DND-41 (cell line): ENCODE results near the gene NUP153.
A peak's percentile ranks its signal among the peaks of the same experiment; 100 is the strongest.
"Not testable (repeated sequence)": the region's sequence is repeated elsewhere in the genome, so short reads cannot be mapped to it uniquely, and the experiment has no call there.

Experiments used
- ATAC-seq: fragments of 200-7000 bp; cut with Tn5 transposase; 3 replicates; pipeline ENCODE4 v1.9.1; 2021; ENCODE audit warnings: low read depth; ENCODE audit not compliant: insufficient read depth
- DNase-seq: peaks from one replicate; pipeline ENCODE4 v3.0.0-alpha.2; 2020
- H2AFZ ChIP-seq: 2 replicates; pipeline ENCODE4 v1.6.0; 2012; ENCODE audit warnings: low read depth, low read length
- H3K27ac ChIP-seq: 2 replicates; pipeline ENCODE4 v1.5.1; 2012; ENCODE audit warnings: low read length, inconsistent platforms
- H3K27me3 ChIP-seq: fragments of 200-600 bp; sonication (generic); 2 replicates; pipeline ENCODE4 v1.6.0; 2012; ENCODE audit warnings: low read length, mild to moderate bottlenecking, inconsistent platforms; ENCODE audit not compliant: insufficient read depth, poor library complexity
- H3K36me3 ChIP-seq: 2 replicates; pipeline ENCODE4 v1.5.1; 2012; ENCODE audit warnings: low read length, inconsistent platforms; ENCODE audit not compliant: insufficient read depth
- H3K4me1 ChIP-seq: 2 replicates; pipeline ENCODE4 v1.5.1; 2012; ENCODE audit warnings: mild to moderate bottlenecking, low read length; ENCODE audit not compliant: insufficient read depth
- H3K4me2 ChIP-seq: 2 replicates; pipeline ENCODE4 v1.6.0; 2012; ENCODE audit warnings: mild to moderate bottlenecking, moderate library complexity, low read length, inconsistent platforms; ENCODE audit not compliant: insufficient read depth
- H3K4me3 ChIP-seq, 2 experiments: fragments of 200-600 bp in 1 of 2; shearing (Covaris generic) in 1 of 2; 2 replicates each; pipeline ENCODE4 v1.5.1; 2012 to 2016; ENCODE audit warnings: inconsistent platforms in 2 of 2, low read length in 2 of 2, mild to moderate bottlenecking in 2 of 2, low read depth in 1 of 2, moderate library complexity in 1 of 2
- H3K79me2 ChIP-seq: 2 replicates; pipeline ENCODE4 v1.6.0; 2012; ENCODE audit warnings: low read length, inconsistent platforms; ENCODE audit not compliant: insufficient read depth
- H3K9ac ChIP-seq: 2 replicates; pipeline ENCODE4 v1.6.0; 2012; ENCODE audit warnings: low read depth, mild to moderate bottlenecking, inconsistent platforms, low read length, moderate library complexity
- H3K9me3 ChIP-seq: 2 replicates; pipeline ENCODE4 v1.5.1; 2012; ENCODE audit warnings: low read length, moderate library complexity, mild to moderate bottlenecking, inconsistent platforms; ENCODE audit not compliant: insufficient read depth, severe bottlenecking
- H4K20me1 ChIP-seq: 2 replicates; pipeline ENCODE4 v1.6.0; 2012; ENCODE audit warnings: low read length; ENCODE audit not compliant: insufficient read depth
- EZH2 ChIP-seq: IDR thresholded peaks from 3 replicates; pipeline ENCODE4 v1.6.1; 2012; ENCODE audit warnings: borderline replicate concordance, low read depth, mild to moderate bottlenecking, moderate library complexity, low read length, inconsistent platforms; ENCODE audit not compliant: severe bottlenecking
- TF ChIP-seq, protein P1 (sequence below): IDR thresholded peaks from 2 replicates; pipeline ENCODE4 v1.5.1; 2012; ENCODE audit warnings: borderline replicate concordance, low read length, moderate library complexity, mild to moderate bottlenecking; ENCODE audit not compliant: poor library complexity, severe bottlenecking; ENCODE audit errors: extremely low read depth

The NUP153 gene

DNA sequence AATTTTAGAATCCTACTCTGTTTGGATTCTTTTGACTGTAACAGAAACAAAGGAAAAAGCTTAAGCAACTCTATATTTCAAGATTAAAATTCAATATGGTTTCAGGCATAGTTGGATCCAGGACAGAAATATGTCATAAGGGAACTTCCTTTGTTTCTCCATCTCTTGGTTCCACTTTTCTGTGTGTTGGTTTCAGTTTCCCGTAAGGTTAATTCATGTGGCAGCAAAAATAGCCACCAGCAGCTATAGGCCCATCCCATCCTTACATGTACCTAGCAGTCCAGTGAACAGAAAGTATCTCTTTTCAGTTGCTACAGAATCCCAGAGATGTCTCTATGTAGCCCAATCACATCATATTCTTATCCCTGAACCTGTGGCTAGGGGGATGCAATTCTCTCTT lies 115.4 kb downstream of the NUP153 start:
- Histone ChIP-seq H4K20me1 (no peaks in the 10 kb centered on the region), H3K4me3 (no peak overlapping the region), H3K4me1 (peaks cover 14% of the 10 kb centered on the region), H2AFZ (no peak overlapping the region), H3K9me3 (no peaks in the 10 kb centered on the region), H3K9ac (no peak overlapping the region), H3K27me3 (no peaks in the 10 kb centered on the region), H3K79me2 (no peaks in the 10 kb centered on the region), H3K36me3 (no peaks in the 10 kb centered on the region), H3K27ac (no peak overlapping the region), H3K4me2 (no peak overlapping the region)
- ATAC-seq, result no peak
- TF ChIP-seq EZH2, result no peak
- TF ChIP-seq, protein P1, sequence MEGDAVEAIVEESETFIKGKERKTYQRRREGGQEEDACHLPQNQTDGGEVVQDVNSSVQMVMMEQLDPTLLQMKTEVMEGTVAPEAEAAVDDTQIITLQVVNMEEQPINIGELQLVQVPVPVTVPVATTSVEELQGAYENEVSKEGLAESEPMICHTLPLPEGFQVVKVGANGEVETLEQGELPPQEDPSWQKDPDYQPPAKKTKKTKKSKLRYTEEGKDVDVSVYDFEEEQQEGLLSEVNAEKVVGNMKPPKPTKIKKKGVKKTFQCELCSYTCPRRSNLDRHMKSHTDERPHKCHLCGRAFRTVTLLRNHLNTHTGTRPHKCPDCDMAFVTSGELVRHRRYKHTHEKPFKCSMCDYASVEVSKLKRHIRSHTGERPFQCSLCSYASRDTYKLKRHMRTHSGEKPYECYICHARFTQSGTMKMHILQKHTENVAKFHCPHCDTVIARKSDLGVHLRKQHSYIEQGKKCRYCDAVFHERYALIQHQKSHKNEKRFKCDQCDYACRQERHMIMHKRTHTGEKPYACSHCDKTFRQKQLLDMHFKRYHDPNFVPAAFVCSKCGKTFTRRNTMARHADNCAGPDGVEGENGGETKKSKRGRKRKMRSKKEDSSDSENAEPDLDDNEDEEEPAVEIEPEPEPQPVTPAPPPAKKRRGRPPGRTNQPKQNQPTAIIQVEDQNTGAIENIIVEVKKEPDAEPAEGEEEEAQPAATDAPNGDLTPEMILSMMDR, result no peak
- no peak for DNase-seq

DNA sequence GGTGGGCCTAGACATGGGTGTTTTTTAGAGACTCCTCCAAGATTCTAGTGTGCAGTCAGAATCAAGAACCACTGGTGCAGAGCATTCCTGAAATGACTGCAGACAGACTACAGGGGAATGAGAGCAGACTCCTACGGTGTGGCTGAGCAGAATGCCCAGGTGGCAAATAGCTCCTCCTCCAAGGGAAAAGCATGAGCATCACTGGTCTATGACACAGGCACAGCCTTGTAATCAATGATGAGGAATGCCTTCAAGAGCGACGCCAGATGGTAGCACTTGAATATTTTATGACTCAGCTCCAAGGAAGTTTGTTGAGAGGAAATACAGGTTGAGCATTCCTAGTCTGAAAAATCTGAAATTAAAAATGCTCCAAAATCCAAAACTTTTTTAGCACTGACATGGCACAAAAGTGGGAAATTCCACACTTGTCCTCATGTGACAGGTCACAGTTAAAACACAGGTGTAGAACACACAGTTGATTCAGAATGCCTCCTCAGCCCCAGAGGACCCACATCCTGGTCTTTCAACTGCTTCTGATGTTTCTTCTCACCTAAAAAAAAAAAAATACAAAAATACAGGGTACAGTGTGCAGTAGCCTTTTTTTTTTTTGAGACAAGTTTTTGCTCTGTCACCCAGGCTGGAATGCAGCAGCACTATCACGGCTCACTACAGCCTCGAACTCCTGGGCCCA lies 117.2 kb downstream of the NUP153 start:
- Histone ChIP-seq H2AFZ (no peak overlapping the region), H3K9ac (no peak overlapping the region), H3K9me3 (no peaks in the 10 kb centered on the region), H3K4me2 (no peak overlapping the region), H3K79me2 (no peaks in the 10 kb centered on the region), H3K4me1 (peaks cover 14% of the 10 kb centered on the region), H3K36me3 (no peaks in the 10 kb centered on the region), H3K27ac (peak overlapping the region; percentile 5; the same call in 1 of the 2 replicates), H3K27me3 (no peaks in the 10 kb centered on the region), H4K20me1 (no peaks in the 10 kb centered on the region), H3K4me3 (no peak overlapping the region)
- TF ChIP-seq, protein P1, result no peak
- ATAC-seq, result peak; percentile 85
- DNase-seq, result peak; percentile 29

DNA sequence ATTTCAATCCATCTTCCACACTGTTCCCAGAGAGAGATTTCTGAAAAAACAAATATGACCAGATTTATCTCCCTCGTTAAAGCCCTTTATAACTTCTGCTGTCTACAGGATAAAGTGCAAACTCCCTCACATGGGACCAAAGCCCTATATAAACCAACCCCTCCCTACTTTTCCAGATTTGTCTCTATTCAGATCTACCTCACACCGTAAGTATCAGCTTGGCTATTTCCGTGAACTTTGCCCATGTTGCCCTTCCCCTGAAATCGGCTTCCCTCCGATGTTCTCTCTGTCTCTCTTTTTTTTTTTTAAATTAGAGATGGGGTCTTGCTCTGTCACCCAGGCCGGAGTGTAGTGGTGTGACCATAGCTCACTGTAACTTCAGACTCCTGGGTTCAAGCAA lies 118.7 kb downstream of the NUP153 start:
- Histone ChIP-seq H4K20me1 (no peaks in the 10 kb centered on the region), H3K4me3 (no peak overlapping the region), H3K4me2 (no peak overlapping the region), H3K36me3 (no peaks in the 10 kb centered on the region), H3K9me3 (no peaks in the 10 kb centered on the region), H3K27ac (no peak overlapping the region), H2AFZ (no peak overlapping the region), H3K4me1 (peaks cover 14% of the 10 kb centered on the region), H3K27me3 (no peaks in the 10 kb centered on the region), H3K9ac (no peak overlapping the region), H3K79me2 (no peaks in the 10 kb centered on the region)
- no peak for DNase-seq
- TF ChIP-seq, protein P1, result no peak
- TF ChIP-seq EZH2, result no peak
- no peak for ATAC-seq

DNA sequence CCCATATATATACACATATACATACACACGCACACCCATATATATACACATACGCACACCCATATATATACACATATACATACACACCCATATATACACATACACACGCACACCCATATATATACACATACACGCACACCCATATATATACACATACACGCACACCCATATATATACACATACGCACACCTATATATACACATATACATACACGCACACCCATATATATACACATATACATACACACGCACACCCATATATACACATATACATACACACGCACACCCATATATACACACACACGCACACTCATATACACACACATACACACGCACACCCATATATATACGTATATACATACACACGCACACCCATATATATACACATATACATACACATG lies 120.1 kb downstream of the NUP153 start:
- not testable (repeated sequence) for H3K4me3 ChIP-seq, H3K79me2 ChIP-seq, H3K27me3 ChIP-seq, H3K36me3 ChIP-seq, ATAC-seq, H3K9me3 ChIP-seq, H3K4me2 ChIP-seq, H2AFZ ChIP-seq, DNase-seq, H3K27ac ChIP-seq, H4K20me1 ChIP-seq, H3K9ac ChIP-seq
- peaks cover 14% of the 10 kb centered on the region for H3K4me1 ChIP-seq
